HG02759 (cell line): ENCODE measurements around the gene CELF1.
"Not testable (repeated sequence)": the region's sequence is repeated elsewhere in the genome, so short reads cannot be mapped to it uniquely, and the experiment has no call there.

ENCODE experiments used
- ATAC-seq: cut with Tn5 transposase; IDR thresholded peaks from one replicate; pipeline ENCODE4 v1.9.1; 2021; ENCODE audit warnings: mild to moderate bottlenecking, moderate library complexity; ENCODE audit not compliant: unreplicated experiment

The CELF1 gene

GRCh38 chr11:47577460-47578041 is 24.6 kb upstream of the CELF1 start:
- no peak for ATAC-seq

DNA sequence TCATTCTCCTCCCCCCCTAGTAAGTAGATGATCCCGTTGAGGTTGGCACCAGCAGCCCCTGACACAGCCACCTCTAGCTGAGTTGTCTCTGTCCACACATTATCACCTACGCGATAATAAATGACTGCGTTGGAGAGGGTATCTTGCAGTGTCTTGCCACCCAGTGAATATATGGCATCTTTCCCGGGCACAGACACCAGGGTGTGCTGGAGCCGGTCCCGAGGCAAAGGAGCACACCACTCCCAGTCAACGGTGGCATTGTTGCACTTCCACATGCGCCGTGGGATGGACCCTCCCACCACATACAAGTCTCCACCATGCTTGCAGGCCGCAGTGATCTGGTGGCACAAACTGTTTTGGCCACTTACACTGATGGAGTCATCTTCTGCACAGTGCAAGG is 20.4 kb upstream of the CELF1 start:
- ATAC-seq, result no peak

- no peak for ATAC-seq
Measured at GRCh38 chr11:47572715-47573255, 19.9 kb upstream of the CELF1 start.

- no peak for ATAC-seq
Measured at GRCh38 chr11:47571895-47572294, 19.0 kb upstream of the CELF1 start.

DNA sequence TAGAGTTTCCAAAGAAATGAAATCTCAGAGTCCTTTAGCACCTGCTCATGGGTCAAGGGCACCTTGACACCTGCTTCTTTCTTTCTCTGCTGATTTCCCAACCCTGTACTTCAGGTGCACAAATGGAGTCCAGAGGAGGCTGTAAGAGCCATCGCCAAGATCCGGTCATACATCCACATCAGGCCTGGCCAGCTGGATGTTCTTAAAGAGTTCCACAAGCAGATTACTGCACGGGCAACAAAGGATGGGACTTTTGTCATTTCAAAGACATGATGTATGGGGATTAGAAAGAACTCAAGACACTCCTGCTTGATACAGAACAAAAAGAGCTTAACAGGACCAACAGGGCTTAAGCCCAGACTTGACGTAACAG is 18.4 kb upstream of the CELF1 start:
- no peak for ATAC-seq

DNA sequence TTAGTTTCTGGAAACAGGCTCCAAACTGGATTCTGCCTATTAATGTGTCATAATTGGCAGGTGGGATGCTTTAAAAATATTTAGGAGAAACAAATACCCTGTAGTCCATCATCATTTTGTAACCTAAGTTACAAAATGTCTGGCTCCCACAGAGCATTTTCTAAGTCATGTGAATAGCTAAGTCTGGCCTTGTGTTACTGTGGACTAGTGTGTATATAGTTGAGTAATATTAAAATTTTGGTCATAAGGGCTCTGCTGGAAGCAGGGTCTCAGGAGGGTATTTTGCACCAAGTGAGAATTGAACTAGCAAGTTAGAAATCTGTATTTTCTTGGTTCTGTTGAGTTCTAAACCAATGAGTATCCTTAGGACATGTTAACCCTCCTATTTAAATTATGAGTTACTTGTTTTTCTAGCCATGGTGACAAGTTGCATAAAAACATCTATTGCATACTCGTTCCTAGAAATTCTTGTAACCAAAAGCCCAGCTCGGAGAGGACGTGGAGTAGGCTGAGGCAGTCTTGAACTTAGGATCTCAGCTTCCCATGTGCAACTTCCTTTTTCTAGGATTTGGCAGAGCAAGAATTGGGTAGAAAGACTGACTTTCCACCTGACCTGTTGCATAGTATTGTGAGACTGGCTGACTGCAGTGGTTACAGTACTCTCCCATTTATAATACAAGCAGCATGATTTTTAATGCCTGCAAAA is 17.9 kb upstream of the CELF1 start:
- no peak for ATAC-seq

DNA sequence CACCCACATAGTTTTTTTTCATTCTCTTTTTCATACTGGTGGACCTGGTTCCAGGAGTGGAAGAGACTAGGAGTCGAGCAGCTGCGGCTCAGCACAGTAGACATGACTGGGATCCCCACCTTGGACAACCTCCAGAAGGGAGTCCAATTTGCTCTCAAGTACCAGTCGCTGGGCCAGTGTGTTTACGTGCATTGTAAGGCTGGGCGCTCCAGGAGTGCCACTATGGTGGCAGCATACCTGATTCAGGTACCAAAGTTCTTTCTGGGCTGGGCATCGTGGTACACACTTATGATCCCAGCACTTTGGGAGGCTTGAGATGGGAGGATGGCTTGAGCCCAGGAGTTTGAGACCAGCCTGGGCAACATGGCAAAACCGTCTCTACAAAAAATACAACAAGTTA is 16.7 kb upstream of the CELF1 start:
- no peak for ATAC-seq

GRCh38 chr11:47566149-47566698 is 13.3 kb upstream of the CELF1 start:
- no peak for ATAC-seq

DNA sequence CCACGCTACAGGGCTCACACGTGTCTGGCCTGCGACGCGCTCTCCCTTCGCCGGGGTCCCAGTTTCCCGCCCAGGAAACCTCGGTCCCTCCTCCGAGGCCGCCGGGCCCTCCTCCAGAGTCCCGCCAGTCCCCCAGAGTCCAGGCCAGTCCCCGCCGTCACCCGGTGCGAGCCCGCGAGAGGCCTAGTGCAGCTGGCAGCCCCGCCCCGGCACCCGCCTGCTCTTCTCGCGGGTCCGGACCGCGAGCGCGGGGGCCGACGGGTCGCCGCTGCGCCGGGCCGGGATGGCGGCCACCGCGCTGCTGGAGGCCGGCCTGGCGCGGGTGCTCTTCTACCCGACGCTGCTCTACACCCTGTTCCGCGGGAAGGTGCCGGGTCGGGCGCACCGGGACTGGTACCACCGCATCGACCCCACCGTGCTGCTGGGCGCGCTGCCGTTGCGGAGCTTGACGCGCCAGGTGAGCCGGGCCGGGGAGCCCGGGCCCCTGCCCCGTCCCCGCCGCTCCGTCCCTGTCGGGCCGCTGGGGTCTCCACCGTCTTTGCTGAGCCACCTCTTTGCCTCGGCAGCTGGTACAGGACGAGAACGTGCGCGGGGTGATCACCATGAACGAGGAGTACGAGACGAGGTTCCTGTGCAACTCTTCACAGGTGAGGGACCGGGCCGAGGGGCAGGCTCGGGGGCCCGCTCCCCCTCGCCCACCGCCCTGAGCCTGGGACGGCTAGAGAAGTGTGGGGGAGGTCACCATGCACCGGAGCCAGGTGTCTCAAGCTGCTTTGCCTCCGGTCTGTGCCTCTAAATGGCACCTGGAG is 12.6 kb upstream of the CELF1 start, which contains the start of gene PTPMT1:
Gene PTPMT1, plus strand, starts transcription at position 260 of the 809 bp plus-strand sequence. Its CDS starts 24 bp downstream, at position 284.
- ATAC-seq, result peak; percentile 91

GRCh38 chr11:47564933-47565339 is 12.0 kb upstream of the CELF1 start:
- ATAC-seq, result no peak

- ATAC-seq, result not testable (repeated sequence)
Measured at GRCh38 chr11:47564366-47564765, 11.4 kb upstream of the CELF1 start.

DNA sequence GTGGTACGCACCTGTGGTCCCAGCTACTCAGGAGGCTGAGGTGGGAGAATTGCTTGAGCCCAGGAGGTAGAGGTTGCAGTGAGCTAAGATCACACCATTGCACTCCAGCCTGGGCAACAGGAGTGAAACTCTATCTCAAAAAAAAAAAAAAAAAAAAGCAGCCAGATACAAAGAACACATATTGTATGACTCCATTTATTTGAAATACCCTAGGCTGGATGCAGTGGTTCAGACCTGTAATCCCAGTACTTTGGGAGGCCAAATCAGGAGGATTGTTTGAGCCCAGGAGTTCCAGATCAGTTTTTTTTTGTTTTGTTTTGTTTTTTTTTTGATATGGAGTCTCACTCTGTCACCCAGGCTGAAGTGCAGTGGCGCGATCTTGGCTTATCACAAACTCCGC is 9.5 kb upstream of the CELF1 start:
- ATAC-seq, result not testable (repeated sequence)

DNA sequence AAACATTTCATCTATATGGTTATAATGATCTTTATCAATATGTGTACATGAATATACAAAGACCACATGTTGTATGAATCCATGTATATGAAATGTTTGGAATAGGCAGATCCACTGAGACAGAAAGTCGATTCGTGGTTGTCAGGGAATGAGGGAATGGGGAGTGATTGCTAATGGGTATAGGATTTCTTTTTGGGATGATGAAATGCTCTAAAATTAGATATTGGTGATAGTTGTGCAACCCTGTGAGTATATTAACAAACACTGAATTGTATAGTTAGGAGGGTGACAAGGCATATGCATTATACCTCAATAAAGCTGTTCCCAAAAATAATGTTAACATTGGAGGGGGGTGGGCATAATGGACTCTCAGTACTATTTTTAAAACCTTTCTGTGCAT is 7.5 kb upstream of the CELF1 start:
- no peak for ATAC-seq

GRCh38 chr11:47558695-47559094 is 5.8 kb upstream of the CELF1 start:
- no peak for ATAC-seq

DNA sequence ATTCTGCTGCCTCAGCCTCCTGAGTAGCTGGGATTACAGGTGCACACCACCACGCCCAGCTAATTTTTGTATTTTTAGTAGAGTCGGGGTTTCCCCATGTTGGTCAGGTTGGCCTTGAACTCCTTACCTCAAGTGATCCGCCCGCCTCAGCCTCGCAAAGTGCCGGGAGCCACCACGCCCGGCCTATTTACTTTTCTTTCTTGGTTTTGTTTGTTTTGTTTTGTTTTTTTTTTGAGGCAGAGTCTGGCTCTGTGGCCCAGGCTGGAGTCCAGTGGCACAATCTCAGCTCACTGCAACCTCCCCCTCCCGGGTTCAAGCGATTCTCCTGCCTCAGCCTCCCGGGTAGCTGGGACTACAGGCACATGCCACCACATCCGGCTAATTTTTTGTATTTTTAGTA is 4.1 kb upstream of the CELF1 start:
- not testable (repeated sequence) for ATAC-seq

DNA sequence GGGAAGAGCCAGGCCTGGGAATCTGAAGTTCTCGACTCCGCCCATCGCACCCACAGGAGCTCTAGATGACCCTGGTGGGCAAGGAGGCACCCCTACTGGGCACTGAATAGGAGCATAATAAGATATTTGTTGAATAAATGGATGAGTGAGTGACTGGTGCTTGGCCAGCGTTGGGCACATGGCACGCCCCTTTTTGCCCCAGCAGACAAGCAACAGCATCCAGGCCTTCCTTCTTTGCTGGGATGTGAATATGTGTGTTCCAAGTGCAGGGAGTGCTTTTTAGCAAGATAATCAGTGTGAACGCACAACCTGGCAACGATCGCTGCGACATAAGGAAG is 443 bp upstream of the CELF1 start:
- peak; percentile 38 for ATAC-seq

- ATAC-seq, result peak; percentile 6
Measured at GRCh38 chr11:47552056-47552565, 821 bp downstream of the CELF1 start.

DNA sequence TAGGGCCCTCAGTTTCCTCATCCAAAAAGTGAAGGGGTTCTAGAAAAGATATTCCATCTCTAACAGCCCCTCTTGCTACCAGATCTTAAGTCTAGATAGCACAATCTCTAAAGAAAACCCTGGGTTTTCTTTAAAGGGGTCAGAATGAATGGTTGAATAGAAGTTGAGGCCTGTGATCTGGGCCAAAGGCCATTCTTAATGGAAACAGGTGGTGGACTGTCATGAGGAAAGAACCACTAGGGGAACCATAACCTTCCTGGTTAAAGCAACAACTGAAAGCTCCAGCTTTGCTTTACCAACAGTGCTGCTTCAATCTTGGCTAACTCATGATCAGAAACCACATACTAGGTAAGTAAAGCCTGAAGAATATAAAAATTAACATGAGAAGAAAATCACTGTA is 1.8 kb downstream of the CELF1 start:
- ATAC-seq, result no peak

- ATAC-seq, result no peak
Measured at GRCh38 chr11:47550288-47551047, 2.5 kb downstream of the CELF1 start.

DNA sequence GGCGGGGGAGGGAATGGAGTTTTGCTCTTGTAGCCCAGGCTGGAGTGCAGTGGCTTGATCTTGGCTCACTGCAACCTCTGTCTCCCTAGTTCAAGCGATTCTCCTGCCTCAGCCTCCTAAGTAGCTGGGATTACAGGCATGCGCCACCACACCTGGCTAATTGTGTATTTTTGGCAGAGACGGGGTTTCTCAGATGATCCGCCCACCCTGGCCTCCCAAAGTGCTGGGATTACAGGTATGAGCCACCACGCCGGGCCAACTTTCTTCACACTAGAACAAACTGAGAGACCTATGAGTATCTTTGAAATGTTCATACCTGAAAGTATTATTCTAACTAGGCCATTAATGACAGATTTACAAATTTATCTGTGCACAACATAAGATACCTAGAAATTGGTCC is 6.7 kb downstream of the CELF1 start:
- ATAC-seq, result not testable (repeated sequence)
